LNCaP clone FGC (cell line): ENCODE data around the gene CLDN24.

Source experiments
- DNase-seq: peaks from one replicate; pipeline ENCODE4 v3.0.0-alpha.2; 2011; ENCODE audit warnings: low read depth
- H3K4me3 ChIP-seq: 2 replicates; pipeline ENCODE4 v1.5.1; 2011; ENCODE audit warnings: mild to moderate bottlenecking, low read depth, low read length, control low read depth
- TF ChIP-seq, protein P1 (sequence below): IDR thresholded peaks from 2 replicates; pipeline ENCODE4 v1.5.1; 2012; ENCODE audit warnings: mild to moderate bottlenecking; ENCODE audit not compliant: control insufficient read depth, insufficient read depth; ENCODE audit errors: extremely low read depth

CLDN24 gene

DNA sequence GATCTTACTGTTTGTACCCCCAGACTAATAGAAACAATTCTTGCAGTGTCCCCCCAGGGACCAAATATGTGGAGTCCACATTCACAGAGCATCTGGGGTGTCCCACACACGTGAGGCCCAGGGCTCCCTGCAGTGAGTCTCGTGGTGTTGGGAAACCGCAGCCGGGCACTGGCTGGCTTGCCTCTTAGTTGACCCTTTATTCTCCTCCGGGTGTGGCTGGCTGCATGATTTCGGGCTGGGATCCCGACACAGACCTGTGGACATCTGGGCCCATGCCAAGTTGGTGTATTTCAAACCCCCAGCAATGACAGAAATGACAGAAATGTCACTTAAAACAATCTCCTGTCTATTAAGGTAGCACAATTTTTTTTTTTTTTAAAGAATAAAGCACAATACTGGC, 15.6 kb upstream of the CLDN24 start:
- TF ChIP-seq, protein P1, sequence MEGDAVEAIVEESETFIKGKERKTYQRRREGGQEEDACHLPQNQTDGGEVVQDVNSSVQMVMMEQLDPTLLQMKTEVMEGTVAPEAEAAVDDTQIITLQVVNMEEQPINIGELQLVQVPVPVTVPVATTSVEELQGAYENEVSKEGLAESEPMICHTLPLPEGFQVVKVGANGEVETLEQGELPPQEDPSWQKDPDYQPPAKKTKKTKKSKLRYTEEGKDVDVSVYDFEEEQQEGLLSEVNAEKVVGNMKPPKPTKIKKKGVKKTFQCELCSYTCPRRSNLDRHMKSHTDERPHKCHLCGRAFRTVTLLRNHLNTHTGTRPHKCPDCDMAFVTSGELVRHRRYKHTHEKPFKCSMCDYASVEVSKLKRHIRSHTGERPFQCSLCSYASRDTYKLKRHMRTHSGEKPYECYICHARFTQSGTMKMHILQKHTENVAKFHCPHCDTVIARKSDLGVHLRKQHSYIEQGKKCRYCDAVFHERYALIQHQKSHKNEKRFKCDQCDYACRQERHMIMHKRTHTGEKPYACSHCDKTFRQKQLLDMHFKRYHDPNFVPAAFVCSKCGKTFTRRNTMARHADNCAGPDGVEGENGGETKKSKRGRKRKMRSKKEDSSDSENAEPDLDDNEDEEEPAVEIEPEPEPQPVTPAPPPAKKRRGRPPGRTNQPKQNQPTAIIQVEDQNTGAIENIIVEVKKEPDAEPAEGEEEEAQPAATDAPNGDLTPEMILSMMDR: no peak
- no peak overlapping the region for H3K4me3 ChIP-seq
- DNase-seq: no peak

GRCh38 chr4:183337349-183337748, 15.1 kb upstream of the CLDN24 start:
- TF ChIP-seq, protein P1: no peak
- DNase-seq: no peak
- no peak overlapping the region for H3K4me3 ChIP-seq

DNA sequence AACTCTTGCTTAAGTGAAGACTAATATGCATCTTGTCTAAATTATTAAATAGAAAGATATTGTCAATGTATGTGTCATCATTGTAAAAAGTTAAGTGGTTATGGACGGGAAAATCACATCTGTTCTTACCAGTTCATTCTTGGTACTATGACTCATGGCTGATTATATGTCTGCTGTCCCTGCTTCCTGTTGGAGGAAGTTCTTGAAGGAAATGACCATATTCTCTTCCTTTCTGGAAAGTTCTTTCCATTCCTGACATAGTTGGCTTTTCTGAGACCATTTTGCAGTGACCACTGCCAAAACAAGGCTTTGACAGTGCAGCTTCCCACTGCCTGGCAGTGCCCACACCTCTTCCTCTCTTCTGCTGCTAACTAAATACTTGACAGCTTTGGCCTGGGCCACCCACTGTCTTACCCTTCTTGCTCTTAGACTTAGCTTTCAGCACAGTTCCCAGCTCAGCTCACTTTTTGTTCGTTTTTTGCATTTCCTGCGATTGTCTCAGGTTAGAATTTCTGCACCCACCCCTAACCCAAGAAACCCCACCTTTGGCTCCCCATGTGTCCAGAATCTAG, 13.2 kb upstream of the CLDN24 start:
- no peak for DNase-seq
- no peak overlapping the region for H3K4me3 ChIP-seq
- TF ChIP-seq, protein P1: no peak

DNA sequence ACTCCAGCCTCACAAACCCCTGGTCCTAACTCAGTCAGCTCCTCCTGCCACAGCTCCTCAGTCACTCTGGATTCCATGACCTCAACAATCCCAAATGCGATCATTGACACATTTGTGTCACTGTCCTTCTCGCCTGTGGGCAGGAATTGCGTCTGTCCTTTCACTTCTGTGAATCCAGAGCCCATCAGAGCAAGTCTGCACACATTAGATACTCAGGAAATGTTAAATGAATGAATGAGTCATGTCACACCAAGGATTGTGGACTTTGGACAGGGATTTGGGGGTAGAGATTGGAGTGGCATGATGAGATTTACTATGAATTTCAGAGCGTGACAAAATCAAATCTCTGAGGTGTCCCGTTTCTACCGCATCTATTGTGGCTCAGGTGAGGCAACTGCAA, 11.8 kb upstream of the CLDN24 start:
- DNase-seq: no peak
- TF ChIP-seq, protein P1: no peak
- H3K4me3 ChIP-seq: no peak overlapping the region

DNA sequence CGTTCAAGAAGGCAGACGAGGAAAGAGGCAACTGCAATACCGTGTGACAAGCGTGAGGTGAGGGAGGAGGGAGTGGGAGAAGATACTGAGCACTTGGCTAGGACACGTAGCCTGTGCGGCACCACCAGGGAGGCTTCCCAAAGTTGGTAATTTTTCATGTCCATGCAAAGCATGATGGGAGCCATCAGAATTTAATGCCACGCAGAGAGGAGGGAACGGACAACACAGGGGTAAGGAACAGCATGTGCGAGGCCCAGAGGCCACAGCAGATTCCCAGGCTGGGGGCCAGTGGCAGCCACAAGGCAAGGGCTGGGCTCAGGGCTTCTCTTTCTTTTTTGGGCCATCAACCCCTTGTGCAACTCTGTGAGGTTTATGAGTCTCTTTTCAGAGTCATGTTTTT, 11.0 kb upstream of the CLDN24 start:
- TF ChIP-seq, protein P1: no peak
- no peak for DNase-seq
- no peak overlapping the region for H3K4me3 ChIP-seq

DNA sequence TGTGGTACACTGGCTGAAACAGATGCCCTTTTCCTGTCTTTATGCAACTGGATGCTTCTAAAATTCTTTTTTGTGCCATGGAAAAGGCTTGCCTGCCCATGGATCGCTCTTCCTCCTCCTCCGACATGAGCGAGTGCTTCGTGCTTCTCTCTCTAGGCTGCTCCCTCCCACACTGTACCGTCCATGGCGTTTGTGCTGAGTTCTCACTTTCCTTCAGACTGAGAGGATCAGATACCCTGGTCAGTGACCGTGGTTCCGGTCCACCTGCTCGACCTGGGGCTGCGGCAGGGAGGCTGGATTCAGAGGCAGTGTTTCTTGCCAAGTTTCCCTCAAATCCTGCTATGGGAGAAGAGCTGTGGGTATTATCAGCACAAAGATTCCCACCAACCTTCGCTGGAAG, 10.2 kb upstream of the CLDN24 start:
- TF ChIP-seq, protein P1: no peak
- no peak overlapping the region for H3K4me3 ChIP-seq
- no peak for DNase-seq

DNA sequence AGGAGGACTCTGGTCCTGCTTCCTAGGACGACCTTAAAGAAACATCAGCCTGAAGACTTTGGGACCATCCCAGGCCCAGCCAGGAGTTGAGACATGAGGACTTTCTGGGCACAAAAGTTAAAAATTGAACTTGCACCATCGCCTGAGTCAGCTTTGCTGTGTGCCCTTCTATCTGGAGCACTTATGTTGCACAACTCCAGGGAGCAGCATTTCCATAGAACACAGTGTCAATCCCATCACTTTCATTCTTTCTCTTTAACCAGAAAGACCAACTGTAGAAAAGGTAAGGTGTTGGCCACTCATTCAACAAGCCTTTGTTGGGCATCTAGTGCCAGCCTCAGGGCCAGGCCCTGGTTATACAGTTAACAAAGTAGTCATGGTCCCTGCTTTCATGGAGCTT, 8.6 kb upstream of the CLDN24 start:
- DNase-seq: no peak
- no peak overlapping the region for H3K4me3 ChIP-seq
- TF ChIP-seq, protein P1: no peak
